K562 (cell line): ENCODE results near the gene FBXO48. TPM values are rescaled to one million over a fixed set of nuclear protein-coding genes. Genes with fewer than 3 reads are reported as not detected.
A peak's percentile ranks its signal among the peaks of the same experiment; 100 is the strongest.

Source experiments
- ATAC-seq: fragments of 200-7000 bp; cut with Tn5 transposase; 3 replicates; pipeline ENCODE4 v1.9.1; 2020; ENCODE audit warnings: moderate library complexity
- BruUV-seq: library from RNA; stranded (reverse); fragments of 400-500 nt; replicated peaks from 2 replicates; lab custom pipeline; 2021; lab: Mats Ljungman, UMichigan
- CTCF ChIA-PET: fragments of 300-600 bp; formaldehyde crosslinking; extraction: SDS; loops from one replicate; lab custom pipeline; 2021; ENCODE audit warnings: low intra/inter-chr PET ratio; lab: Yijun Ruan, JAX
- POLR2A ChIA-PET: fragments of 300-600, 350-650 bp; sonication (Branson Sonifier 250); formaldehyde crosslinking; extraction: SDS; loops from one replicate; lab custom pipeline; 2021; ENCODE audit warnings: antibody characterized with exemption, inconsistent platforms; lab: Yijun Ruan, JAX
- DNase-seq, 4 experiments: peaks; one replicate each; pipeline versions ENCODE4 v3.0.0 to v3.0.0-alpha.2; 2011 to 2018; ENCODE audit warnings: low spot score in 3 of 4, mixed read lengths in 3 of 4; ENCODE audit errors: extremely low read depth in 1 of 4
- FAIRE-seq: peaks from 2 replicates; lab custom pipeline; 2011; peaks lifted over from hg19 to GRCh38; lab: Jason Lieb, UNC
- H2AFZ ChIP-seq: 2 replicates; pipeline ENCODE4 v1.6.0; 2011; ENCODE audit warnings: low read depth, low read length, control low read depth, inconsistent platforms
- H3K27ac ChIP-seq: fragments of 200-600 bp; 3 replicates; pipeline ENCODE4 v1.8.0; 2011; ENCODE audit warnings: low read depth, mild to moderate bottlenecking, control low read depth, inconsistent platforms, low read length, moderate library complexity, mixed read lengths; ENCODE audit errors: extremely low read depth
- H3K27me3 ChIP-seq, 2 experiments: fragments of 300-600 bp in 1 of 2; 2 replicates in 1 of 2; 3 replicates in 1 of 2; pipeline versions ENCODE4 v1.6.0 to v1.8.0; 2011; ENCODE audit warnings: inconsistent platforms in 2 of 2, low read length in 2 of 2, mild to moderate bottlenecking in 1 of 2, mixed read lengths in 1 of 2, moderate library complexity in 1 of 2; ENCODE audit not compliant: control insufficient read depth in 2 of 2, insufficient read depth in 2 of 2
- H3K36me3 ChIP-seq: fragments of 300-600 bp; 3 replicates; pipeline ENCODE4 v1.8.0; 2011; ENCODE audit warnings: mild to moderate bottlenecking, low read length, inconsistent platforms; ENCODE audit not compliant: control insufficient read depth, insufficient read depth
- H3K4me1 ChIP-seq, 2 experiments: fragments of 200-600 bp in 1 of 2; replicated peaks in 1 of 2; 2 replicates in 1 of 2; 3 replicates in 1 of 2; pipeline versions ENCODE4 v1.5.1 to v1.8.0; 2011; ENCODE audit warnings: inconsistent platforms in 2 of 2, low read length in 2 of 2, mild to moderate bottlenecking in 1 of 2, mixed read lengths in 1 of 2, moderate library complexity in 1 of 2; ENCODE audit not compliant: control insufficient read depth in 2 of 2, insufficient read depth in 2 of 2
- H3K4me2 ChIP-seq: 2 replicates; pipeline ENCODE4 v1.6.1; 2011; ENCODE audit warnings: low read length, control low read depth, inconsistent platforms, mixed read lengths; ENCODE audit not compliant: insufficient read depth
- H3K4me3 ChIP-seq: fragments of 200-600 bp; sonication (generic), shearing (Covaris generic); 2 replicates; pipeline ENCODE4 v1.5.1; 2016; ENCODE audit warnings: control low read depth, inconsistent platforms
- H3K79me2 ChIP-seq: fragments of 200-600 bp; 3 replicates; pipeline ENCODE4 v1.8.0; 2011; ENCODE audit warnings: low read length, inconsistent platforms; ENCODE audit not compliant: control insufficient read depth, insufficient read depth
- H3K9ac ChIP-seq, 2 experiments: 2 replicates each; pipeline versions ENCODE4 v1.6.0 to v1.6.1; 2011; ENCODE audit warnings: low read depth in 2 of 2, low read length in 2 of 2, control low read depth in 1 of 2, inconsistent platforms in 1 of 2, mild to moderate bottlenecking in 1 of 2, mixed read lengths in 1 of 2; ENCODE audit not compliant: insufficient read depth in 1 of 2
- H3K9me1 ChIP-seq: one replicate; pipeline ENCODE4 v1.6.0; 2011; ENCODE audit warnings: inconsistent platforms, mild to moderate bottlenecking, low read length, moderate library complexity; ENCODE audit not compliant: control insufficient read depth, insufficient read depth
- H3K9me3 ChIP-seq: replicated peaks from 2 replicates; pipeline ENCODE4 v1.5.1; 2011; ENCODE audit warnings: low read depth, low read length, inconsistent platforms; ENCODE audit not compliant: control insufficient read depth, insufficient read depth
- H4K20me1 ChIP-seq: replicated peaks from 2 replicates; pipeline ENCODE4 v1.6.1; 2011; ENCODE audit warnings: low read length, inconsistent platforms, mixed read lengths; ENCODE audit not compliant: control insufficient read depth, insufficient read depth
- ATF7 ChIP-seq: fragments of 450-650 bp; IDR thresholded peaks from 2 replicates; pipeline ENCODE4 v1.7.1; 2014; ENCODE audit warnings: mild to moderate bottlenecking, moderate library complexity
- ILF3 ChIP-seq: fragments of 450-650 bp; IDR thresholded peaks from 2 replicates; pipeline ENCODE4 v1.6.1; 2018; ENCODE audit warnings: antibody characterized with exemption, mild to moderate bottlenecking, moderate library complexity, borderline replicate concordance
- NFATC3 ChIP-seq: fragments of 450-650 bp; IDR thresholded peaks from 2 replicates; pipeline ENCODE4 v1.6.1; 2017; ENCODE audit warnings: mild to moderate bottlenecking
- RB1 ChIP-seq: fragments of 450-650 bp; IDR thresholded peaks from 2 replicates; pipeline ENCODE4 v1.6.1; 2017; ENCODE audit warnings: low read depth, mild to moderate bottlenecking
- RBM25 ChIP-seq: fragments of 200-400 bp; formaldehyde crosslinking; IDR thresholded peaks from 2 replicates; pipeline ENCODE4 v1.6.1; 2018; ENCODE audit warnings: low read length, low read depth, moderate library complexity; ENCODE audit not compliant: severe bottlenecking
- YY1 ChIP-seq, 3 experiments: IDR thresholded peaks; 2 replicates each; pipeline ENCODE4 v1.6.1; 2011; ENCODE audit warnings: low read length in 2 of 3, mild to moderate bottlenecking in 2 of 3, moderate library complexity in 2 of 3, borderline replicate concordance in 1 of 3, control low read depth in 1 of 3, low read depth in 1 of 3; ENCODE audit not compliant: insufficient read depth in 3 of 3, insufficient replicate concordance in 2 of 3, control insufficient read depth in 1 of 3, insufficient read length in 1 of 3; ENCODE audit errors: extremely low read depth in 1 of 3
- ZNF589 ChIP-seq: fragments of 200-800 bp; sonication (Bioruptor generic); IDR thresholded peaks from 2 replicates; pipeline ENCODE4 v1.6.1; 2016; ENCODE audit warnings: low read depth, missing genetic modification characterization, missing compliant biosample characterization
- ZNF77 ChIP-seq: fragments of 250-450 bp; sonication (Bioruptor Pico); IDR thresholded peaks from 2 replicates; pipeline ENCODE4 v1.5.0; 2020
- WGBS: fragments of 100-300 bp; shearing (Covaris generic); methylation state at CpG from one replicate; pipeline ENCODE4 v1.1.6; 2016; ENCODE audit warnings: low coverage, mixed read lengths; ENCODE audit not compliant: insufficient coverage; ENCODE audit errors: missing lambda C conversion rate; 5-methylcytosine and 5-hydroxymethylcytosine counted together
- in situ Hi-C: fragments of 300-500 bp; cut with MboI; formaldehyde crosslinking; loops from 4 replicates; pipeline ENCODE4 v1.15.0; 2018; ENCODE audit warnings: inconsistent platforms, mixed read lengths
- intact Hi-C: fragments of 100-400 bp; cut with micrococcal nuclease; formaldehyde crosslinking; loops from 2 replicates; pipeline ENCODE4 v1.14.2; 2022
- polyA plus RNA-seq, 8 experiments: library from polyadenylated mRNA; depleted of rRNA in 4 of 8; stranded (reverse) in 5 of 8; unstranded in 3 of 8; fragments of >200 nt; fragmentation: Nextera tagmentation in 2 of 8; fragmentation: Illumina TruSeq in 1 of 8; extraction: Ambion mirVana in 2 of 8; extraction: Trizol in 1 of 8; gene quantifications; 2 replicates each; pipeline versions ENCODE4 v1.2.1 to v1.2.3, GENCODE V29; 2011 to 2014; ENCODE audit warnings: inconsistent platforms in 1 of 8, missing spikeins in 1 of 8
- total RNA-seq, 7 experiments: library from RNA; depleted of rRNA in 6 of 7; stranded (reverse); fragments of >200 nt in 6 of 7; fragmentation: Illumina TruSeq in 2 of 7; extraction: Trizol in 2 of 7; gene quantifications; 2 replicates each; pipeline versions ENCODE4 v1.2.1 to v1.2.3, GENCODE V29; 2011 to 2021; ENCODE audit warnings: low replicate concordance in 1 of 7
- TF ChIP-seq, protein P1 (sequence below): sonication (generic); formaldehyde crosslinking; IDR thresholded peaks from 2 replicates; pipeline ENCODE4 v1.8.0; 2022; ENCODE audit warnings: missing genetic modification reagents, mild to moderate bottlenecking, borderline replicate concordance
- TF ChIP-seq, protein P2 (sequence below): fragments of 450-650 bp; formaldehyde crosslinking; IDR thresholded peaks from 2 replicates; pipeline ENCODE4 v1.4.0; 2020; ENCODE audit warnings: mild to moderate bottlenecking
- TF ChIP-seq, protein P3 (sequence below): fragments of 450-650 bp; IDR thresholded peaks from 2 replicates; pipeline ENCODE4 v1.6.1; 2017; ENCODE audit warnings: antibody characterized with exemption, mild to moderate bottlenecking

Gene FBXO48
- total and polyA plus RNA-seq, 9 of the 15 experiments (the other 6 are each of a cell fraction or from before 2014, with no cell fraction given): 0.36 to 1.8 (median 0.73) TPM

DNA sequence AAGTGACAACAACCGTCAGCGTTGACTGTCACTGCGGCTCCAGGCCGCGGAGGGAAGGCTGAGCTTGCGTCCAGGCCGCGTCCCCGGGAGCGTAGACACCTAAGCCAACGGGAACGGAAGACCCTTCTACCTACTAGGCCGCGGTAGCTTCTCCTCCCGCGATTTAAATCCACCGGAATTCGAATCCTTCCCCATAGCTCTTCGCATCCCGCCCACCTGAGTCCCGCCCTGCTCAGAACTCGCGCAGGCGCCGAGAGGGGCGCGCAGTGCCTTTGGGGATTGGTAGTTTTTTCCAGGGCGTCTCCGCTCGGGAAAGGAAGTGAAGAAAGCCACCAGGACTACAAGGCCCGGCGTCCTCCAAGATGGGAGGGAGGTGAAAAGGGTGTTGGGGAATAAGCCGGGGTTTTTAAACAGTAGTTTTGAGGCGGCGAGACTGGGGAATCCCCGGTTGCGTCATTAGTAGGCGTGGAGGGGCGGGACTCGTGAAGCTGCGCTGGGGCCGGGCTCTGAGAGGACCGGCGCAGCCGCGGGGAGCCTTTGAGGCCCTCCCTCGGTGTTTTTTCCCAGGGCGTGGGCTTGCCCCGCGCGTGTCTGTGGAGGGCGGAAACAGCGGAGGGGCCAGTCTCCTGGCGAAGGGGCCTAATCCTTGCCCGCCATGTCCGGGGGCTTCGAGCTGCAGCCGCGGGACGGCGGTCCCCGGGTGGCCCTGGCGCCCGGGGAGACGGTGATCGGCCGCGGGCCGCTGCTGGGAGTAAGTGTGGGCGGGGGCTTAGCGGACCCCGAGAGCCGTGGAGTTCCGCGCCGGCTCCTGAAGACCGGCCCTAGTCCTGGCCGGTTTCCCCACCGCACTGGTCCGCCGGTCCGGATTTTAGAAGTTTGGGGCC lies at the start of gene FBXO48, which contains the start of gene APLF (continued):
- TF ChIP-seq, protein P1, sequence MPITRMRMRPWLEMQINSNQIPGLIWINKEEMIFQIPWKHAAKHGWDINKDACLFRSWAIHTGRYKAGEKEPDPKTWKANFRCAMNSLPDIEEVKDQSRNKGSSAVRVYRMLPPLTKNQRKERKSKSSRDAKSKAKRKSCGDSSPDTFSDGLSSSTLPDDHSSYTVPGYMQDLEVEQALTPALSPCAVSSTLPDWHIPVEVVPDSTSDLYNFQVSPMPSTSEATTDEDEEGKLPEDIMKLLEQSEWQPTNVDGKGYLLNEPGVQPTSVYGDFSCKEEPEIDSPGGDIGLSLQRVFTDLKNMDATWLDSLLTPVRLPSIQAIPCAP (CRISPR knock-in tag): no peak
- TF ChIP-seq, protein P2, sequence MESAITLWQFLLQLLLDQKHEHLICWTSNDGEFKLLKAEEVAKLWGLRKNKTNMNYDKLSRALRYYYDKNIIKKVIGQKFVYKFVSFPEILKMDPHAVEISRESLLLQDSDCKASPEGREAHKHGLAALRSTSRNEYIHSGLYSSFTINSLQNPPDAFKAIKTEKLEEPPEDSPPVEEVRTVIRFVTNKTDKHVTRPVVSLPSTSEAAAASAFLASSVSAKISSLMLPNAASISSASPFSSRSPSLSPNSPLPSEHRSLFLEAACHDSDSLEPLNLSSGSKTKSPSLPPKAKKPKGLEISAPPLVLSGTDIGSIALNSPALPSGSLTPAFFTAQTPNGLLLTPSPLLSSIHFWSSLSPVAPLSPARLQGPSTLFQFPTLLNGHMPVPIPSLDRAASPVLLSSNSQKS: no peak

DNA sequence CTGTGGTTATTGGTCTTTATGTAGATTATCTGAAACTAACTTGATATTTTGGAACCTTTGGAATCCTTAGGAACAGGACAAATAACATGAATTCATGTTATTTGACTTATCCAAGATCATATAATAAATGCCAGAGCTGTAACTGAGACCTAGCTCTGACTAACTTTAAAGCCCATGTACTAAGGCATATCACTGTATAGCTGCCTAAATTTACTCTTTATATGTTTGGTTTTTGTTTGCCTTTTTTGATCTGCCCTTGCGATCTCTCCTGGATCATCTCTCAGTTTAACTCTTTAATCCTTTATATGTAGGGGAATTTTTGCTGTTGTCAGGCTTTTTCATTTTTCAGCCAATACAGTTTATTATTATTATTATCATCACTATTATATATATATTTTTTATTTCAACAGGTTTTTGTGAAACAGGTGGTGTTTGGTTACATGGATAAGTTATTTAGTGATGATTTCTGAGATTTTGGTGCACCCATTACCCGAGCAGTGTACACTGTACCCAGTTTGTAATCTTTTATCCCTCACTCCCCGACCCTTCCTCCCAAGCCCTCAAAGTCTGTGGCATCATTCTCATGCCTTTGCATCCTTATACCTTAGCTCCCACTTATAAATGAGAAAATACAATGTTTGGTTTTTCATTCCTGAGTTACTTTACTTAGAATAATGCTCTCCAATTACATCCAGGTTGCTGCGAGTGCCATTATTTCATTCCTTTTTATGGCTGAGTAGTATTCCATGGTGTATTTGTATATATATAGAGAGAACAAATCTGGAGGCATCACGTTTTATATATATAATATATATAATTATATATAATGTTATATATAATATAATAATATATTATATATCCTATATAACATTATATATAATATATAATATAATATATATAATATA lies 49.2 kb upstream of the FBXO48 start:
- FAIRE-seq: peak; percentile 6
- ATAC-seq: no peak
- POLR2A ChIA-PET: interaction anchor here (0.7 kb wide), 2 partner anchors 79 to 193 kb away, joined by 3 read pairs; no protein-coding TSS in a partner anchor
- TF ChIP-seq YY1 (IDR thresholded peaks at IDR 0.05; ENCODE audit: borderline replicate concordance in 1 of 3, control insufficient read depth in 1 of 3, extremely low read depth in 1 of 3, insufficient read depth in 3 of 3, insufficient read length in 1 of 3, insufficient replicate concordance in 2 of 3, low read depth in 1 of 3, low read length in 2 of 3) (no peak), ZNF589 (CRISPR knock-in tag) (no peak), RBM25 (peak; percentile 56), ATF7 (no peak), RB1 (no peak), ZNF77 (CRISPR knock-in tag) (no peak), NFATC3 (no peak), ILF3 (no peak)
- TF ChIP-seq, protein P3, sequence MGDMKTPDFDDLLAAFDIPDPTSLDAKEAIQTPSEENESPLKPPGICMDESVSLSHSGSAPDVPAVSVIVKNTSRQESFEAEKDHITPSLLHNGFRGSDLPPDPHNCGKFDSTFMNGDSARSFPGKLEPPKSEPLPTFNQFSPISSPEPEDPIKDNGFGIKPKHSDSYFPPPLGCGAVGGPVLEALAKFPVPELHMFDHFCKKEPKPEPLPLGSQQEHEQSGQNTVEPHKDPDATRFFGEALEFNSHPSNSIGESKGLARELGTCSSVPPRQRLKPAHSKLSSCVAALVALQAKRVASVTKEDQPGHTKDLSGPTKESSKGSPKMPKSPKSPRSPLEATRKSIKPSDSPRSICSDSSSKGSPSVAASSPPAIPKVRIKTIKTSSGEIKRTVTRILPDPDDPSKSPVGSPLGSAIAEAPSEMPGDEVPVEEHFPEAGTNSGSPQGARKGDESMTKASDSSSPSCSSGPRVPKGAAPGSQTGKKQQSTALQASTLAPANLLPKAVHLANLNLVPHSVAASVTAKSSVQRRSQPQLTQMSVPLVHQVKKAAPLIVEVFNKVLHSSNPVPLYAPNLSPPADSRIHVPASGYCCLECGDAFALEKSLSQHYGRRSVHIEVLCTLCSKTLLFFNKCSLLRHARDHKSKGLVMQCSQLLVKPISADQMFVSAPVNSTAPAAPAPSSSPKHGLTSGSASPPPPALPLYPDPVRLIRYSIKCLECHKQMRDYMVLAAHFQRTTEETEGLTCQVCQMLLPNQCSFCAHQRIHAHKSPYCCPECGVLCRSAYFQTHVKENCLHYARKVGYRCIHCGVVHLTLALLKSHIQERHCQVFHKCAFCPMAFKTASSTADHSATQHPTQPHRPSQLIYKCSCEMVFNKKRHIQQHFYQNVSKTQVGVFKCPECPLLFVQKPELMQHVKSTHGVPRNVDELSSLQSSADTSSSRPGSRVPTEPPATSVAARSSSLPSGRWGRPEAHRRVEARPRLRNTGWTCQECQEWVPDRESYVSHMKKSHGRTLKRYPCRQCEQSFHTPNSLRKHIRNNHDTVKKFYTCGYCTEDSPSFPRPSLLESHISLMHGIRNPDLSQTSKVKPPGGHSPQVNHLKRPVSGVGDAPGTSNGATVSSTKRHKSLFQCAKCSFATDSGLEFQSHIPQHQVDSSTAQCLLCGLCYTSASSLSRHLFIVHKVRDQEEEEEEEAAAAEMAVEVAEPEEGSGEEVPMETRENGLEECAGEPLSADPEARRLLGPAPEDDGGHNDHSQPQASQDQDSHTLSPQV: no peak

More for the DNA sequence above, 49.2 kb upstream of the FBXO48 start:
- H3K9ac ChIP-seq: no peak overlapping the region
- H3K27ac ChIP-seq: no peak overlapping the region
- H3K9me3 ChIP-seq: no peaks in the 10 kb centered on the region
- H2AFZ ChIP-seq: no peak overlapping the region
- 67% methylated on average over 5 of the region's 5 CpGs for WGBS
- H3K4me3 ChIP-seq: no peak overlapping the region
- in situ Hi-C loops: no loop called here
- no peaks in the 10 kb centered on the region for H3K4me1 ChIP-seq
- H3K36me3 ChIP-seq: no peaks in the 10 kb centered on the region
- H3K4me2 ChIP-seq: no peak overlapping the region
- no peak for DNase-seq
- H4K20me1 ChIP-seq: no peaks in the 10 kb centered on the region
- H3K27me3 ChIP-seq: no peaks in the 10 kb centered on the region
- intact Hi-C loops: no loop called here
- CTCF ChIA-PET: no interaction called here
- no peaks in the 10 kb centered on the region for H3K79me2 ChIP-seq
- BruUV-seq: no TSS peak
- no peaks in the 10 kb centered on the region for H3K9me1 ChIP-seq
